Measurements from ENCODE around the gene ZNF132.
"Not testable (repeated sequence)": the region's sequence is repeated elsewhere in the genome, so short reads cannot be mapped to it uniquely, and the experiment has no call there.

ZNF132 gene

DNA sequence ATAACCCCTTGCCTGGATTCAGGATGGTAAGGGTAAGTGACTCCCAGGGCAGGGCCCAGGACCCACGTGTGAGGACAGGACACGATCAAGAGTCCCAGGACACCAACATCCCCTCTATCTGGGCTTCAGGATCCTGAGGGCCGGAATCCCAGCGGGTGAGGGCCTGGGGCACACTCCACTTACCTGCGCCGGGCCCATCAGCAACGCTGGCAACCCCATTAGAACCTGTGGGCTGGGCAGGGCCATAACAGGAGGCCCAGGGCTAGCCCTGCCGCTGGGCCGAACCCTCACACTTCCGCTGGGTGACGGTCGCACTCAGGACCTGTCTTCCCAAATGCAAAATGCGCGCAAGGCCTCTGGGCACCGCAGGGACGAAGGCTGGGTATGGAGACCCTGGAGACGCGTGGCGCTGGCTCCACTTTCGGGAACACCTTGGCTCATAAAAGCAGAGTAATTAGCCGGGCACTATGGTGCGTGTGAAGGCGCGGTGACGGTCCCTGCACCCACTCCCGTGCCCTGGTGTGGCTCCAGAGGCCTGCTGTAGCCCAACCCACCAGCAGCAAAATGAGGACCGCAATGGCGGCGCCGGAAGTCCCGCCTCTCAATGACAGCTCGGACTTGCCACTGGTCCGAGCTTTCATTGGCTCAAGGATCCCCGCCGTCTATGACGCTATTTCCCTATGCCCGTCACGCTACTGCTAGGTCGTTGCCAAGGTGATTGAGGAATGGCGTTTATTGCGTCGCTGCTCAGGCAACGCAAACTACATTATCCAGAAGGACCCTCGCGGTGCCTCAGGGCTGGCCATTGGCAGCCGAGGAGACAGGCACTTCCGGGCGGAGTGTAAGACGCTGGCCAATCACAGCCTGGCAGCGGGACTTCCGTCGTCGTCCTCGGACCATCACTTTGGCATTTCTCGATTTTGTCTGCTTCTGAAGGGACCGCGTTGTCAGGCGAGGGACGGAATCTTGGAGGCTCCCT, at the start of gene ZNF132:
TSS of gene ZNF132 (minus strand) at position 578 of the 979 bp plus-strand sequence. CDS start at position 246, 332 bp downstream.
- DNase-seq (ENCODE audit: low read depth, low spot score): peak; percentile 99

DNA sequence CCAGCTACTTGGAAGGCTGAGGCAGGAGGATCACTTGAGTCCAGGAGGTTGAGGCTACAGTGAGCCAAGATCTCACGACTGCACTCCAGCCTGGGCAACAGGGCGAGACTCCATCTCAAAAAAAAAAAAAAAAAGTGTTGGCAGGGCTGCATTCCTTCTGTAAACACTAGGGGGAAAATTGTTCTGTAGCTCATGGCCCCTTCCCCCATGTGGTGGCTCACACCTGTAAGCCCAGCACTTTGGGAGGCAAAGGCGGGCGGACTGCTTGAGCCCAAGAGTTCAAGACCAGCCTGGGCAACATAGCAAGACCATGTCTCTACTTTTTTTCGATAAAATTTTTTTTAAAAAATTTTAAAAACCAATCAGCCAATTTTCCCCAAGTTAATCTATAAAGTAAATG, 44.4 kb upstream of the ZNF132 start:
- not testable (repeated sequence) for DNase-seq (ENCODE audit: low read depth, low spot score)

DNA sequence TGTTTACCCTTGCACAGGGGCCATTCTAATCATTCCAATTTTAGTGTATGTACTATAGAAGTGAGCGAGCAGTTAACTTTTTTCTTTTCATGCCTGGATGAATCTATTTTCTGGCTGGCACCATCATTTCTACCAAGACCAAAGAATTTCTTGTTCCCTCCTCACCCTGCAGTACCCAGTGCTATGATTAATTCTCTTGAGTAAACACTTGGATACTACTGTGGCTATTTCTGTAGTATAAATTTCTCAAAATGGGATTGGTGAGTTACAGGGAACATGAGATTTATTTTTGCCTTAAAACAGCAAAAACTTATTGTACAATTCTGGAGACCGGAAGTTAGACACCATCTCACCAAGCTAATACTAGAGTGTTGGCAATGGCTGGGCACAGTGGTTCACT, 43.8 kb upstream of the ZNF132 start:
- no peak for DNase-seq (ENCODE audit: low read depth, low spot score)

DNA sequence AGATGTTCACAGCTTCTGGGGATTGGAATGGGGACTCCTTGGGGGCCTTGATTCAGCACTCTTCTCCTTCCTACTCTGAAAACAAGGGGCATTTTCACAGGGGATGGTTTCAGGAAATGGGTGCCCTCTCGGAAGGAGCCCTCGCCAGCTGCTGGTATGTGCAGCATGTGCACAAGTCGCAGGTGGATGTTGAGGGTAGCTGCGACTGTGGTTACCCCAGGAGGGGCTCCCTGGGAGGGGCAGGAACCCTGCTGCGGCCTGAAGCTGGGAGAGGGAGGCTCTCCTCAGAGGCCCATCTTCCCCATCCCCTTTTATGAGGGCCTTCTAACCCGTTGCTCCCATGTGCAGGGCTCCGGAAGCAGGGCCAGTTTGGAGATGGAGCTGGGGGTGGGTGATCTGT, 42.4 kb upstream of the ZNF132 start:
- no peak for DNase-seq (ENCODE audit: low read depth, low spot score)

DNA sequence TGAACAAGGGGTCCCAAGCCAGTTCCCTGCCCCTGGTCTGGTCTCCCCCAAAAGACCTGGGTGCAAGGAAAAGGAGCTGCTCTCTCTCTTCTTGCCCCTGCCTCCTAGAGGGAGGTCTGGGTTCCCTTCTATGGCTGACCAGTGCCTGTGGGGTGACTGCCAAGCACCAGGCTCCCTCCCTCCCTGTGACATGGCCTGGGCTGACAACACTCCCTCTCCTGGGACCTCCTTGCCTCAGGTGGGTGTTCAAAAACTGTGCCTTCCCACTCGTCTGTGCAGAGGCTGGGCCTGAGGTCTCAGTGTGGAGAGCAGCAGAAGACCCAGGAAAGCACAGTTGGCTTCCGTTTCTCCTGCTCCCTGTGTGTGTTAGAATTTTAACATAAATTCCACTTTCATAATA, 40.9 kb upstream of the ZNF132 start:
- DNase-seq (ENCODE audit: low read depth, low spot score): no peak

DNA sequence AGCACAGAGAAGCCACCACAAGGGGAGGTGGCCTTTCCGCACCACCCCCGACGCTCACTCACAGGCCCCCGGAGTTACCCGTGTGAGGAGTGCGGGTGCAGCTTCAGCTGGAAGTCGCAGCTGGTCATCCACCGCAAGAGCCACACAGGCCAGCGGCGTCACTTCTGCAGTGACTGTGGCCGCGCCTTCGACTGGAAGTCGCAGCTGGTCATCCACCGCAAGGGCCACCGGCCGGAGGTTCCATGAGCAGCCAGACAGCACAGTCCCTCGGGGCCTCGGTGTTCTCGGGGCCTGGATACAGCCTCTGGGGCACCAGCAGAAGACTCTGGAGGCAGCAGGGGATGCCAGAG, 40.5 kb upstream of the ZNF132 start:
- no peak for DNase-seq (ENCODE audit: low read depth, low spot score)

DNA sequence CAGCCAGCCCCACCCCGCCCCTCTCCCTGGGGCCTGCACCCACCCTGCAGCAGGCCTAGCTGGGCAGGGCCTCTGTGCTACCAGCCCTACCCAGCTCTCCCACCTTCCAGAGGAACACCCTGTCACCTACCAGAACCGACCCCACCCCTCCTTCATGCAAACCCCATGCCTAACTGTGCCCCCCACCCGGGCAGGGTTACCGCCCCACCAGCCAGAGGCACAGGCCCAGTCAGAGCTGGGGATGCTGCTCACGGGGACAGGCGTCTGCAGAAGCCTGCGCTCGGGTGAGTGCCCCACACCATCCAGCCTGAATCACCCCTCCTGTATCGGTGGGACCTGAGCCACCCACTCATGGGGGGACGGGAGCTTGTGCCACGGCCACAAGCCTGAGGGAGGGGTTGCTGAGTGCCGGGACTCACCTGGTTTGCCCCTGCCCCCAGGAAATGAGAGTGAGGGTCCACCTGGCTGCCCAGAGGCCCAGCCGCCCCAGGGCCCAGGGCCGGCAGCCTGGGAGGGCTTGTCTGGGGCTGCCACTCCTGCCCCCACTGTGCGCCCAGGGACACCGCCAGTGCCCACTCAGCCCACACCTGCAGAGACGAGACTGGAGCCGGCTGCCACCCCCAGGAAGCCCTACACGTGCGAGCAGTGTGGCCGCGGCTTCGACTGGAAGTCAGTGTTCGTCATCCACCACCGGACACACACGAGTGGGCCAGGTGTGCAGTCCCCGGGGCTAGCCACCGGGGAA, 40.0 kb upstream of the ZNF132 start:
- DNase-seq (ENCODE audit: low read depth, low spot score): no peak

DNA sequence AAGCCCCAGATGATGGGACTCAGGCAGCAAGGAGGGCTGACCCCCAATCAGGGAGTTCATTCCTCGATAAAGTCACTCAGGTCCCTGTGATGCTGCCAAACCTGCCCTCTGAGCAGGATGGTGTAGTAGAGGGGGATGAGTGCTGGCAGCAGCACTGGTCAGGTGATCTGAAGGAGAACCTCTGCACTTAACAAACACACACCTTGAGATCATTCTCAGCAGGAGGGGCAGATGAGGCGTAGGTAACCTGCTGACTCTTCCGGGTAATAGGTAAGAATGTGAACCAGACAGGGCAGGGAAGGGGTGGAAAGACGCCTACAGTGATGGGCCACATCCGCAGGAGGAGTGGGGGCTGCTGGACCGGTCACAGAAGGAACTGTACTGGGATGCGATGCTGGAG, 39.4 kb upstream of the ZNF132 start:
- no peak for DNase-seq (ENCODE audit: low read depth, low spot score)

DNA sequence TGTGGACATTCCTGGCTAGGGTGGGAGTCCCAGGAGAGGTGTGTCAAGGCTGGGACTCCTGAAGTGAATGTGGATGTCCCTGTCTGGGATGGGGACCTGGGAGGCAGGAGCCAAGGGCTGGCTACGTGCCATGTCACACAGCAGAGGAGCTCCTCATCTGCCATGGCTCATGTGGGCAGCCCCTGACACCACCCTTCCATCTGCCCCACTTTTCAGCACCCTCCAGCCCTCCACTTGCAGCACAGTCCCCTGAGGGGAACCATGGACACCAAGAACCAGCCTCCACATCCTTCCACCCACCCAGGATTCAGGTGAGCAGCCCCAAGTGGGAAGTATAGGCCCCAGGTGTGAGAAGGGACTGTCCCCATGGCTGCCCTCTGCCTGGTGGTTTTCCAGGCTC, 37.9 kb upstream of the ZNF132 start:
- DNase-seq (ENCODE audit: low read depth, low spot score): no peak

DNA sequence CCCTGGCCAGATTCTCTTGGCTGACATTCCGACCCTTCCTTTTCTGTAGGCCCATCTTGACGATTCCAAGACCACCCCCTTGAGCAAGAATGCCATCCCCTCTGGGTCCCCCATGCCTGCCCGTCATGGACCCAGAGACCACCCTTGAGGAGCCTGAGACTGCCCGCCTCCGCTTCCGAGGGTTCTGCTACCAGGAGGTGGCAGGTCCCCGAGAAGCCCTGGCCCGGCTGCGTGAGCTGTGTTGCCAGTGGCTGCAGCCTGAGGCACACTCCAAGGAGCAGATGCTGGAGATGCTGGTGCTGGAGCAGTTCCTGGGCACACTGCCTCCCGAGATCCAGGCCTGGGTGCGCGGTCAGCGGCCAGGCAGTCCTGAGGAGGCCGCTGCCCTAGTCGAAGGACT, 37.2 kb upstream of the ZNF132 start:
- no peak for DNase-seq (ENCODE audit: low read depth, low spot score)

DNA sequence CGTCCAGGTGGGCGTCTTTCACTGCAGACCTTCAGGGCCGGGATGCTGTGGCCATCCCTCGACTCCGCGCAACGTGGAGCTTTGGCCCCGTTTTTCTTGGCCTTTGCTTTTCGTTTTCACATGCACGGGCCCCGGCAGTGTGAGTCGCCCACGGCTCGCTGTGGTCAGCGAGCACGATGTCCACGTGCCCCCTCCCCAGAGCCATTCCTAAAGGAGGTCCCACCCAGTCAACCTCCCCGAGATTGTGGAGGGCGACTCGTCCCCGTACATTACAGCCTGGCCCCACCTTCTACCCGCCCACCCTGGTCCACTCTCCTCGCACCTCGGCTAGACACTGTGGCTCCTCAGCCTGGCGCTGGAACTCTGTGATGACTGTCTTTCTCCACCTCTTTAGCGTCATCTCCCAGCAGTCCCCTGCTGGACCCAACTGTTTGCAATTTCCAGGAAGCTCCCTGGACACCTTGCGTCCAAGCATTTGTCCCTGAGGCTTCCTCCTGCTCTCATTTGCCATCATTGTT, 36.6 kb upstream of the ZNF132 start:
- DNase-seq (ENCODE audit: low read depth, low spot score): no peak

DNA sequence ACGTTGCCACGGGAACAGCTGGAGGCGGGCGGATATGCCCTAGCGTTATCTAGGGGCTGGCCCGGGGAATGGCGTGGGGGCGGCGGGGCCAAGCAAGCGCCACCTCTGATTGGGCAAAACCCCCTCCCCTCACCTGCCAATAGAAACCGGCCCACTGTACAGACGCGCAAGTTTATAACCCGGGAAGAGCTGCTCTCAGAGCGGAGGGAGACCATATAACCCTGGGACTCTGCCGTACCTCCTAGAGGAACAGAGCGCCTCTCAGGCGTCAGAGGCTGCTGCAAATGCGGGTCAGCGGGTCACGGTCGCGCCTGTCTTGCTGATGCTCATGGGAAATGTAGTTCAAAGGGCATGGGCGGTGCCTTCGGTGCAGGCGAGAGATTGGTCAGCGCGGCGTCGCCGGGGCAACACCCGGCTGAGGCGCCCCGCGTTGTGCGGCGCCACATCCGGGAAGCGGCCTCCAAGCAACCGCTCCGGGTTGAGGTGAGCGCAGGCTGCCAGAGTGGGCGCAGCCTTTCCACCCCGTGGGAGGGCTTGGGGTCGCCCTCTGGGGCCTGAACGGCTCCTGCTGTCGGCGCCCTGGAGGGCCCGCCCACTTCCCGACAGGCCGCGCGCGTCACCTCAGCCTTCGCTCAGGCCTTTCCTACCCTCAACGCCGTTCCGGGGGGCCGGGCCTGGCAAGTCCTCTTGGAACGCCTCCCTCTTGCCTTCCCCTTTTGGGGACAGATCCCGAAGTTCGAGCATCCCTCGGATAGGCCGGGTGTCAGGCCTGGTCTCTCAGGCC, 36.0 kb upstream of the ZNF132 start, which contains the start of gene ZNF446:
TSS of gene ZNF446 (plus strand) at position 639 of the 784 bp plus-strand sequence. CDS start 867 bp downstream, outside the sequence.
- DNase-seq (ENCODE audit: low read depth, low spot score): peak; percentile 98

DNA sequence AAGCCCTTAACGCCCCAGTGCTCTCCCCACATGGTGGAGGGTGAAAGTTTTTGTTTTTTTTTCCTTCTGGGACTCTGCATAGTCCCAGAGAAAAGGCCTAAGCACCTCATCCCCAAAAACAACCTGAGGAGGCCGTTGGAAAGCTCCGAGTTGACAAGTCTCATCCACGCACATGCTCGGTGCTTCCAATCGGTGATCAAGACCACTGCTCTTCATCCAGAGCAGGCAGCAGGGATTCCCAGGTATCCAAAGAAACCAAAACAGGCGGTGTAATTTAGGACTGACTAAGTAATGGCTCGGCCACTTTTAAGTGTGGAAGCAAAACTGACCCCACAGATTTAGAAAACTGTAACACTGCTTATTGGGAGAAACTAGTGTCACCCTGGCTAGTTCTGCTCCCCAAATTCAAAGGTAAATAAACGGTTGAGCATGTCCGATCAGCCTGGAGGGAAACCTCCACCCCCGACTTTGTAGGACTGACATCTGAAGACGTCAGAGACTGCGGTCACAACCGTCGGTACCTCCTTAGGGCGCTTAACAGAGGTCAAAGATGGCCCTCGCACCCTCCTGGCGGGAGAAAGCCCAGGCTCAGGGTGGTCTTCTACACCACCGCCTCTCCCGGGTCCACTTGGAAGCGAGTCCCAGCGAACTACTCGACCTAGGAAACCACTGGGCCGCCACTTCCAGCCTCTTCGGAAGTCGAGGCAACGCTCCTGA, 35.2 kb upstream of the ZNF132 start:
- DNase-seq (ENCODE audit: low read depth, low spot score): no peak

DNA sequence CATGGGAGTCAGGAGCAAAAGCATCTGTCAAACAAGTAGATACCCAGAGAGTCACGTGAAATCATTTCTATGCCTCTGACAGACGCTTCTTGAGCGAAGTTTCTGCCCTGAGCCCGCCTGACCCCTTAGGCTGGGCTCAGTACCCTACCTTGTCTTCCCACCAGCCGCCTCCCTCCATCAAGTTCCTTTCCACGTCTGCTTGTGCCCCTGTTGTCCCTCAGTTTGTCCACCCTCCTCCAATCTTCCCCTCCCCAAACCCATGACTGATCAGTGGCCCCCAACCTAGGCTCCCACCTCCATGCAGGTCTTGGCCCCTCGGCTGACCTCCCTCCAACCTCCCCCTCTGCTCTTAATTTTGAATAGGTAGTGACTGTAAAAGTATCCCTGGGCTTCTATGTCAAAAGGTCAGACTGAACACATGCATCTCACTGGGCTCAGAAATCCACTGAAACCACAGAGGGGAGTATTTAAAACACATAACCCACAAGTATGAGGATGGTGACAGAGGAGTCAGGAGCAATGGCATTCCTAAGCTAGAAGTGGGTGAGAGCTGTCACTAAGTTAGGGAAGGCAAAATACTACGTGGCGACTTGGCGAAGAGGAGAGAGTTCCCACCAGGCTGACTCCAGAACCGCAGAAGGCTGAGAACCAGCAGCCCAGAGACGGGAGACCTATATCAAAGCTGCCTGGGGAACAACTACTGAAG, 34.5 kb upstream of the ZNF132 start:
- DNase-seq (ENCODE audit: low read depth, low spot score): no peak

DNA sequence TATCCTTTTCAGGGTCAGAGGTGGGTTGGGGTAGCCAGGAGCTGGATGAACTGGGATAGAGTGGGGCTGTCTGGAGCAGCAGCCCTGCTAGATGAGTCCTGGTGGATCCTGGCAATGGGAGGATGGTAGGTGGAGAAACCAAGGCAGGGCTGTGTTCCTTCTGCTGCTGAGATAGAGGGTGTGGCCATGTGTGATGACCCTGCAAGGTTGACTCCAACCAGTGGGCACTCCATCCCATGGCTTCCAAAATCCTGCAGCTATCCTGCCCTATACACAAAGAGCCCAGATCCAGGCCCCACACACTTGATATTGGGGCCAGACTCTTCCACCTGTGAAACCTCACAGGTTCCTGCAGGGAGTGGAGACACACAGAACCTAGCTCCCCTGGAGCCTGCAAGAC, 33.8 kb upstream of the ZNF132 start:
- DNase-seq (ENCODE audit: low read depth, low spot score): no peak

DNA sequence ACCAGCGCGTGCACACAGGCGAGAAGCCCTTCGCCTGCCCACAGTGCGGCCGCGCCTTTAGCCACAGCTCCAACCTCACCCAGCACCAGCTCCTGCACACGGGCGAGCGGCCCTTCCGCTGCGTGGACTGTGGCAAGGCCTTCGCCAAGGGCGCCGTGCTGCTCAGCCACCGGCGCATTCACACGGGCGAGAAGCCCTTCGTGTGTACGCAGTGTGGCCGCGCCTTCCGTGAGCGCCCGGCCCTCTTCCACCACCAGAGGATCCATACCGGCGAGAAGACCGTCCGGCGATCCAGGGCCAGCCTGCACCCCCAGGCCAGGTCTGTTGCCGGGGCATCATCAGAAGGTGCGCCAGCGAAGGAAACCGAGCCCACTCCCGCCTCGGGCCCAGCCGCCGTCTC, 31.8 kb upstream of the ZNF132 start:
- DNase-seq (ENCODE audit: low read depth, low spot score): no peak

DNA sequence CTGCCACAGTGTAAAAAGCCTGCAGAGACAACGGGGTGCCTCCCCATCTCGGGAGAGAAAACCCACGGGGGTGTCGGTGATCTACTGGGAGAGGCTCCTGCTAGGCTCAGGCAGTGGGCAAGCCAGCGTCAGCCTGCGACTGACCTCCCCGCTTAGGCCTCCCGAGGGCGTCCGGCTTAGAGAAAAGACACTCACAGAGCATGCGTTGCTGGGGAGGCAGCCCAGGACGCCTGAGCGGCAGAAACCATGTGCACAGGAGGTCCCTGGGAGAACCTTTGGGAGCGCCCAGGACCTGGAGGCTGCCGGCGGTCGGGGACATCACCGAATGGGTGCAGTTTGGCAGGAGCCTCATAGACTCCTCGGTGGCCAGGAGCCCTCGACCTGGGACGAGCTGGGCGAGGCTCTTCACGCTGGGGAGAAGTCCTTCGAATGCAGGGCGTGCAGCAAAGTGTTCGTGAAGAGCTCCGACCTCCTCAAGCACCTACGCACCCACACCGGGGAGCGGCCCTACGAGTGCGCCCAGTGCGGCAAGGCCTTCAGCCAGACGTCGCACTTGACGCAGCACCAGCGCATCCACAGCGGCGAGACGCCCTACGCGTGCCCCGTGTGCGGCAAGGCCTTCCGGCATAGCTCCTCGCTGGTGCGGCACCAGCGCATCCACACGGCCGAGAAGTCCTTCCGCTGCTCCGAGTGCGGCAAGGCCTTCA, 31.0 kb upstream of the ZNF132 start:
- DNase-seq (ENCODE audit: low read depth, low spot score): not testable (repeated sequence)

DNA sequence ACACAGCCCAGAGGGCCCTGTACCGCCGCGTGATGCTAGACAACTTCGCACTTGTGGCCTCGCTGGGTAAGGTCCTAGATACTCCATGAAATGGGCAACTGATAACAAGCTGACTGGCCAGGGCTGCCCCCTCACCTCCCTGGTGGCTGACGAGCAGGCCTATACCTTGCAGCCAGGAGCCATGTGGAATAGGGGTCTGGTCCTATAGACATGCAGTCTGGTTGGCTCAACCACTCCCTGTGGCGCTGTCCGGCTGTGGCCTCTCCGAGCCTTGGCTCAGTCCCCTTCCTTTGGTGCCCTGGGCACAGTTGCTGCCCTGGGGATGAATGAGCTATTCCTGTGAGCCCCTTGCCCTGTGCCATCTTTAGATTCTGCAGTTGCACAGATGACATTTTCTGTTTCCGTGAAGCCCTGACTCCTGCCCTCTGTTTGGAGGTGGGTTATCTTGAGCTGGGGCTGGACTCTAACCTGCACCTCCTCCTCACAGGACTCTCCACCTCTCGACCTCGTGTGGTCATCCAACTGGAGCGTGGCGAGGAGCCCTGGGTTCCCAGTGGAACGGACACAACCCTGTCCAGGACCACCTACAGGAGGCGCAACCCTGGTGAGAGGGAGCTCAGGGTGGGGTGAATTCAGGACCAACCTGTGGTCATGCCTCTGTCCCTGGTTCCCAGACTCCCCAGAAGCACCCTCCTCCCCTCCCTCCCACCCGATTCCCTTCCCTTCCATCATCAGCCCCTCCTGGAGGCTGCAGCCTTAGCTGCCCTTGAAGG, 29.5 kb upstream of the ZNF132 start:
- DNase-seq (ENCODE audit: low read depth, low spot score): no peak
